Adipocyte (in vitro differentiated cells): Measurements from ENCODE around the gene LIX1.
A peak's percentile ranks its signal among the peaks of the same experiment; 100 is the strongest.
"Not testable (repeated sequence)": the region's sequence is repeated elsewhere in the genome, so short reads cannot be mapped to it uniquely, and the experiment has no call there.

Experiments used
- DNase-seq: peaks from one replicate; pipeline ENCODE4 v3.0.0-alpha.2; 2015; ENCODE audit warnings: low read depth
- H3K27me3 ChIP-seq: replicated peaks from 2 replicates; pipeline ENCODE4 v1.7.0; 2013; ENCODE audit warnings: mild to moderate bottlenecking, low read length, moderate library complexity; ENCODE audit not compliant: control insufficient read depth, insufficient read depth
- H3K36me3 ChIP-seq: 2 replicates; pipeline ENCODE4 v1.7.0; 2013; ENCODE audit warnings: low read length, mild to moderate bottlenecking, moderate library complexity; ENCODE audit not compliant: control insufficient read depth, insufficient read depth, severe bottlenecking
- H3K4me1 ChIP-seq: 2 replicates; pipeline ENCODE4 v1.7.0; 2013; ENCODE audit warnings: mild to moderate bottlenecking, low read length, moderate library complexity; ENCODE audit not compliant: control insufficient read depth, insufficient read depth
- H3K4me3 ChIP-seq: 2 replicates; pipeline ENCODE4 v1.7.0; 2013; ENCODE audit warnings: mild to moderate bottlenecking, low read length, moderate library complexity
- H3K9ac ChIP-seq: 2 replicates; pipeline ENCODE4 v1.7.0; 2013; ENCODE audit warnings: mild to moderate bottlenecking, low read length, moderate library complexity
- H3K9me3 ChIP-seq: 2 replicates; pipeline ENCODE4 v1.7.0; 2013; ENCODE audit warnings: mild to moderate bottlenecking, low read length, moderate library complexity; ENCODE audit not compliant: control insufficient read depth

The LIX1 gene

DNA sequence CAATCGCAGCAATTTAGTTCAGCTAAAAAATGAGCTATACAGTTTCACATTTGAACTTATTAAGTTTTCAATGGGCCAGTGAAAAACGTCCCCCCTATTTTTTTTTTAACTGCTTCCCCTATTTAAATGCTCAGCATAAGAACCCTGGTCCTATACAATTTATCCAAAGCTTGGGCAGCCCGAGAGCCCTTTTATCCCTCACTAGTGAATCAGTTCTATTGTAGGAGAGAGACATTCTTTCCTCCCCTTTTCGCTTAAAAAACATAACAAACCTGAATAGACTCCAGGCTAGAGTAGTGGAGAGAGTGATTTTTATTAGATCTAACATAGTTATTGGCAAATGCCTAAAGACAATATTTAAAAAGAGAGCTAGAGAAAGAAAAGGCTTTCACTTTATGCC lies 1.4 kb downstream of the LIX1 start:
- no peak overlapping the region for H3K4me3 ChIP-seq
- H3K36me3 ChIP-seq = no peaks in the 10 kb centered on the region
- H3K27me3 ChIP-seq = no peaks in the 10 kb centered on the region
- no peak overlapping the region for H3K9ac ChIP-seq
- DNase-seq = no peak
- H3K4me1 ChIP-seq = peaks cover 9% of the 10 kb centered on the region
- H3K9me3 ChIP-seq = no peaks in the 10 kb centered on the region

DNA sequence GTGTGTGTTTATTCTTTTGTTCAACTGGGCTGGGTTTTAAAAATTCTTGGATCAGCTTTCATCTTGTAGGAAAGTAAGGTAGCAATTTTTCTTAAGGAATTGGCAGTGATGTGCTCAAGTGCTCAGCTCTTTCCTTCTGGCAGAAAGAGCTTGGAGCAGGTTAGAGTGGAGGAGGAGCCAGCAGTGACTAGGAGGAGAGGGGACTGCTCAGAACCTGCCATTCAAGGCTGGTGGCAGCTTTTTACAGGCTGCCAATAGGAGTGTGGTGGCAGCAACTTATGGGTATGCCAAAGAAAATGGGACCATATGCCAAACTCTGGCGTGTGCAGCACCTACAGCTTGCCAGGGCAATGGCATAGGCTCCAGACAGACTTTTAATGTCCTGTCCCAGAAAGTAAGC lies 2.2 kb downstream of the LIX1 start:
- DNase-seq, H3K4me1 ChIP-seq, H3K4me3 ChIP-seq, H3K27me3 ChIP-seq, H3K9ac ChIP-seq, H3K36me3 ChIP-seq, H3K9me3 ChIP-seq: not testable (repeated sequence)

DNA sequence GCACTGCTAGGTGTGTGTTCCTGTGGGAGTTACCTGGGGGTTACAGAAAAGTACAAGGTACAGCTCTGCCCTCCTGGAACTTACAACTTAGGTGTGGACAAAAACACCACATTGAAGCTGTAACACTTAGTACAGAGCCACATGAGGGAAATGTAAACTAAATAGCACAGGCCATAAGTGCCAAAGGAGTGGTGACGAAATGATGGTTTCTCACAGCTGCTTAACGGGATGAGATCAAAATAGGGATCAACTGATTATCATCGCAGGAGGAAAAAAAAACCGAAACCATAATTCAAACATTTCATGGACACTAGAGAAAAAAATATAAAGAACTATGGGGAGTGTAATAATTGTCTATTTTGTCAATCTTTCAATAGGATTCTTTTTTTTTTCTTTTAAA lies 5.9 kb downstream of the LIX1 start:
- no peaks in the 10 kb centered on the region for H3K36me3 ChIP-seq
- DNase-seq = no peak
- H3K4me1 ChIP-seq = no peaks in the 10 kb centered on the region
- H3K27me3 ChIP-seq = no peaks in the 10 kb centered on the region
- no peak overlapping the region for H3K9ac ChIP-seq
- H3K9me3 ChIP-seq = no peaks in the 10 kb centered on the region
- H3K4me3 ChIP-seq = no peak overlapping the region

DNA sequence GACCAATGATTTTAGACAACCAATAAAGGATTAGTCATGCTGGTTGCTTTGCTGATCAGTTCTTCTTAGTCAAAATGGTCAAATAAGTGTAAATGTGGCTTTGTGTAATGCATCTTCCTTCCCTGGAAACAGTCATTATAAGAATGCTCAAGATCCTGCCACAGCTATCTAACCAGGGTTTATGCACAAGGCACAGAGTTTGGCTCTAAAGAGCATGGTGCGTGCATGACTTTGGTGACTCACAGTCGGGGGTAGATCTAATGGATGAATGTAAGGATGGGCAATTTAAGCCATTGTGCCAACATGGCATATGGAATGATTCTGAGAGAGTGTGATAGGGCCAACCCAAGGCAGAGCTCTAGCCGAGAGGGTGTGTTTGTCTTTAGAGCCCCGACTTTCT lies 6.5 kb downstream of the LIX1 start:
- Histone ChIP-seq H3K9me3 (no peaks in the 10 kb centered on the region), H3K4me1 (no peaks in the 10 kb centered on the region), H3K4me3 (no peak overlapping the region), H3K36me3 (no peaks in the 10 kb centered on the region), H3K9ac (no peak overlapping the region), H3K27me3 (no peaks in the 10 kb centered on the region)
- no peak for DNase-seq

DNA sequence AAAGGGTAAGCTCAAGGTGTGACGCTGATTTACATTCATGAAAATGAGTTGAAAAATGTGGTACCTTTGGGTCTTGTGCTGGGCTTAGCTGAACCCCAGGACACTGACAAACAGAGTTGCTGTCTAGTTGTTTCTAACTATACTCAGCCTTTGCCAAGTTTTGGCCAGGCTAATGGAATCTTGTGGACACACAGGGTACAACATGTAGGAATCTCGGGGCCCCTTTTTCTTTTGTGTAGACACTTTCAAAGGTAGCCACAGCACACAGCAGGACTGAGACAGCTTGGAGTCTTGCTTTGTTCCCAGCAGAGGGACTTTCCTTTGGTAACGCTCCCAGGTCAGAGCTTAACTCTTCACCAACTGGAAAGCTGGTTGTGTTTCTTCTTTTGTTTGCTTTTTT lies 7.8 kb downstream of the LIX1 start:
- H3K36me3 ChIP-seq = no peaks in the 10 kb centered on the region
- no peak overlapping the region for H3K9ac ChIP-seq
- H3K27me3 ChIP-seq = no peaks in the 10 kb centered on the region
- no peak for DNase-seq
- H3K9me3 ChIP-seq = no peaks in the 10 kb centered on the region
- H3K4me3 ChIP-seq = no peak overlapping the region
- no peaks in the 10 kb centered on the region for H3K4me1 ChIP-seq

DNA sequence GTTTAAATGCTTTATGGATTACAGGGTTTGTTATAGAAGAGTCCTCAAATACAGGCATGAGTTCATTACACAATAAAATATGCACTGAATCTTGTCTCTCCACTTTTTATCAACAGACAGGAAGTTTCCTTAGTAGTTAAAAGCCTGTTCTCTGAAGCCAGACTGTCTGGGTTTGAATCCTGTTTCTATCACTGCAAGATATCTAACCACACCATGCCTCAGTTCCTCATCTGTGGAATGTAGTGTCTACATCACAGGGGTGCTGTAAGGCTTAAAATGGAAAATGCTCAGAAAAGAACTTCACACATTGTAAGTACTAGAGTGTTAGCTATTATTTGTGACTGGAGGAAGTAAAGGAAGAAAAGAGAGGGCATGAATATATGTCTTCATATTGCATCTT lies 9.3 kb downstream of the LIX1 start:
- no peaks in the 10 kb centered on the region for H3K4me1 ChIP-seq

DNA sequence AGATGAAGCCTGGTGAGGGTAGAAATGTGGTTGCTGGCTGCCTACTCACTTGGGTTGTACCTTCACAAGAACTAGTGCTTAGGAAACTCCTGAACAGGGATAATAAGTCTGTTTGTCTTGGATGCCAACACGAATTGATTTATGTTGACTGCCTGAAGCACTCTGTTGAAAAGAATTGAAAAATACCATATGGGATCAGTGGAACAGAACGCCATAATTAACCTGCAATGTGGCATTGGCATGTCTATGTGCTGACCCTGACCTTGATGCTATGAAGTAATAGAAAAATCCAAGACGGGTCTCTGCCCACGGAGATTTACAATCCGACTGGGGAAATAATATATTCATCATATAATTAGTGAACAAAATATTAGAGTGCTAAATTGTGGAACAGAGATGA lies 10.5 kb downstream of the LIX1 start:
- Histone ChIP-seq H3K4me1 (no peaks in the 10 kb centered on the region), H3K36me3 (no peaks in the 10 kb centered on the region), H3K9me3 (no peaks in the 10 kb centered on the region), H3K9ac (no peak overlapping the region), H3K27me3 (no peaks in the 10 kb centered on the region), H3K4me3 (no peak overlapping the region)
- DNase-seq = no peak

More for the DNA sequence above, 9.3 kb downstream of the LIX1 start:
- H3K36me3 ChIP-seq = no peaks in the 10 kb centered on the region
- H3K27me3 ChIP-seq = no peaks in the 10 kb centered on the region
- no peak overlapping the region for H3K9ac ChIP-seq
- no peak overlapping the region for H3K4me3 ChIP-seq
- DNase-seq = no peak
- no peaks in the 10 kb centered on the region for H3K9me3 ChIP-seq

DNA sequence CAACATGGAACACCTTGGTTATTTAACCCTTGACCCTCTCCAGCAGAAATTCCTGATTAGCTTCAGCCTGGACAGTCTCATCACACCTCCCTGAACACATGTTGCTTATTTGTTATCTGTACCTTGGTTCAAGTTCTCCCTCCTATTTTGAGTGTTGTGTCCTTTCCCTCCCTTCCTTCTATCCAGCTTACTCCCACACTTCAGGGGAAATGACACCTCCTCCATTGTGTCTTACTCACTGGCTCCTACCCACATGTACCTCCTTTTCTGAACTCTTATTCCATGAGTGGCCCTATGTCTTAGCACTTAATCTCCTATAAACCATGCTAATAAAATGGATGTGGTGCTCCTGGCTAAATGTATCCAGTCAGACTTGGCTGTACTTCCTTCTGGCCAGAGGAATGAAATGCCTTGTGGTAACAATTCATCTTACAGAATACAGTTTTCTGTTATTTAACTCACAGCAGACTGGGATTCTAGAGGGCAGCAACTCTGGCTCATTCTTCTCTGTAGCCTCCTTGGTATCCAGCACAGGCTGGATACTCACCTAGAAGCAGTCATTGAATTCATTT lies 11.2 kb downstream of the LIX1 start:
- no peaks in the 10 kb centered on the region for H3K36me3 ChIP-seq
- H3K4me1 ChIP-seq = no peaks in the 10 kb centered on the region
- no peaks in the 10 kb centered on the region for H3K9me3 ChIP-seq
- H3K9ac ChIP-seq = no peak overlapping the region
- no peak overlapping the region for H3K4me3 ChIP-seq
- no peaks in the 10 kb centered on the region for H3K27me3 ChIP-seq
- peak; percentile 19 for DNase-seq

DNA sequence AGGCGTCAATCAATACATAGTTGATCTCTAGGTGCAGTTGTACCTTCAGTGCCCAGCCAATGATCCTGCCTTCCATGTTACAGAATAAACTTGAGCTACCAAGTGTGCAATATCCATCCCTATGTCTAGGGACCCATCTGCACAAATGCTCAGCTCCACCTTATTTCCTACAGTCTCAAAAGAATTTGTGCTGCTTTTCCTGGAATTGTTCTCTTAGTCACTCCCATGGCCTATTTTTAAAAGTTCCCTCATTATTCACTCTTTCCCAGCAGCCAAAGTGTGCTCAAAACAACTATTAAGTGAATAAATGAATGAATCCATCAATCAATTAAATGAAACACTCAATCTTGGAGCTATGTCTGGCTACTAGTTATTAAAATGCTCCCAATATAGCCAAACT lies 14.7 kb downstream of the LIX1 start:
- H3K4me1 ChIP-seq = no peaks in the 10 kb centered on the region
- no peak overlapping the region for H3K4me3 ChIP-seq
- no peaks in the 10 kb centered on the region for H3K9me3 ChIP-seq
- no peak overlapping the region for H3K9ac ChIP-seq
- H3K36me3 ChIP-seq = no peaks in the 10 kb centered on the region
- no peaks in the 10 kb centered on the region for H3K27me3 ChIP-seq
- DNase-seq = no peak

DNA sequence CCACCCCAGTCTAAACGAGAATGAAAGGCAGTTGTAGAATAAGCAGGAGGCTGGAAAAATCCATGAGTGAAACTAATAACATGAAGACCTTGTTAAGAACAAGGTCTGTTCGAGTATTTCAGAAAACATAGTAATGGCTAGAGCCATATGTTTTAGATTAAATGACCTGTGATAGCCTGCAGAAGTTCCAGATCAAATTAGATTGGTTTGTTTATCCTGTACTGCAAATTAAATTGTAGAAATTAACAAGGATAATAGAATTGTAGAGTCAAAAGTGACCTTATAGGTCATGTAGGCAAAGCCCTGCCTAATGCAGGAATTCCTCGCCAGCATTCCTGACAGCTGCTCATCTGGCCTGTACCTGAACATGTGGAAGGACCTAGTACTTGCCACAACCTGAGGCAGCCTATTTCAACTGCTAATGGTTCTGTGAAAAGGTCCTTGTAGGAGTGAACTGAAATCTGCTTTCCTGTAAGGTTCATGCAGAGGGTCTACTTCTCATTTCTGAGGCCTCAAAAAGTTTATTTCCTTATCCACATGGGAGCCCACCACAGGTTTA lies 17.2 kb downstream of the LIX1 start:
- no peak overlapping the region for H3K9ac ChIP-seq
- H3K9me3 ChIP-seq = no peaks in the 10 kb centered on the region
- DNase-seq = no peak
- no peaks in the 10 kb centered on the region for H3K36me3 ChIP-seq
- no peak overlapping the region for H3K4me3 ChIP-seq
- no peaks in the 10 kb centered on the region for H3K27me3 ChIP-seq
- H3K4me1 ChIP-seq = no peaks in the 10 kb centered on the region

DNA sequence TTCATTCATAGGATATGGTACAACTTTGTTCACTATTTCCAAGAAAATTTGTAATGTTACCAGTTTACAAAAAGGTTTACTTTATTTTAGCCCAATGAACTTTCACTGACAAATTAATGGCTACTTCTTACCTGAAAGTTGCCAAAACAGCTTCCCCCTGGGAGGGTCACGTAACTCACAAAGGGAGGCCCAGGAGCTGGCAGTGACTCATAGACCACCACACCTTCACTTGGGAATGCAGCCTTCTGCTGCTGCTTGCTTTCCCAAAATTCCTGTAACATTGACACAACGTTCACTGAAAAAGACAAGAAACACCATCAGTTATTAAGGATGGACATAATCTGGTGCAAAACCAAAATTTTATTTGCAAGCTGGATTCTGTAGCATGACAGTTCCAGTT lies 18.1 kb downstream of the LIX1 start:
- Histone ChIP-seq H3K27me3 (no peaks in the 10 kb centered on the region), H3K36me3 (no peaks in the 10 kb centered on the region), H3K4me1 (no peaks in the 10 kb centered on the region), H3K9me3 (no peaks in the 10 kb centered on the region), H3K9ac (no peak overlapping the region), H3K4me3 (no peak overlapping the region)
- DNase-seq = no peak

DNA sequence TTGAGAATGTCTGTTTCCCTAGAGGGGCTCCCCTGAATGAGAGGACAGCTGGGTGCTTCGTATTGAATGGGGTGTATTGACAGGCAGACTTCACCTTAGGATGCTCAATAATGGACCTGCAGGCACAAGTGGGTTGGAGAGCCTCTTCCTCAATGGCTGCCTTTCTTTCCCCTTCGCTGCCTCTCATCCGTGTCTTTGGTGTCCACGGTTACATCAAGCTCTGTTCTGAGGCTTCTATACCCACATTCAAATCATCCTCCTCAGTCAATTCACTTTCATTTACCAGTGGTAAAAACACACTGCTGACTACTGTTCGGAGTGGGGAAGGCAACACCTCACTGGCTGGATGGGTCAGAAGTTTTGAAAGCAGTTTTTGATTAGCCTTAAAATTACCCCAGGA lies 20.6 kb downstream of the LIX1 start:
- H3K9ac ChIP-seq = no peak overlapping the region
- H3K4me3 ChIP-seq = no peak overlapping the region
- no peaks in the 10 kb centered on the region for H3K4me1 ChIP-seq
- no peaks in the 10 kb centered on the region for H3K9me3 ChIP-seq
- H3K27me3 ChIP-seq = no peaks in the 10 kb centered on the region
- no peaks in the 10 kb centered on the region for H3K36me3 ChIP-seq
- no peak for DNase-seq
